HG03159 (cell line): ENCODE measurements around the gene TMEM116.
"Not testable (repeated sequence)": the region's sequence is repeated elsewhere in the genome, so short reads cannot be mapped to it uniquely, and the experiment has no call there.

Experiments used
- ATAC-seq: cut with Tn5 transposase; IDR thresholded peaks from one replicate; pipeline ENCODE4 v1.9.1; 2021; ENCODE audit warnings: mild to moderate bottlenecking, moderate library complexity; ENCODE audit not compliant: unreplicated experiment

Gene TMEM116

GRCh38 chr12:112012775-112013600 lies at the start of gene TMEM116, which contains the start of gene ERP29:
Gene TMEM116, minus strand, starts transcription at chr12:112013165. Its CDS starts 7,895 bp downstream, at chr12:112005270.
Gene ERP29, plus strand, starts transcription at chr12:112013426. Its CDS starts 40 bp downstream, at chr12:112013466.
- ATAC-seq: peak; percentile 71

GRCh38 chr12:112061137-112061536 lies 48.2 kb upstream of the TMEM116 start:
- no peak for ATAC-seq

- ATAC-seq: no peak
Measured at GRCh38 chr12:112049351-112049750, 36.4 kb upstream of the TMEM116 start.

- ATAC-seq: no peak
Measured at GRCh38 chr12:112046003-112046402, 33.0 kb upstream of the TMEM116 start.

- not testable (repeated sequence) for ATAC-seq
Measured at GRCh38 chr12:112036614-112037013, 23.6 kb upstream of the TMEM116 start.

GRCh38 chr12:112035219-112035785 lies 22.3 kb upstream of the TMEM116 start:
- ATAC-seq: no peak

GRCh38 chr12:112032292-112032691 lies 19.3 kb upstream of the TMEM116 start:
- ATAC-seq: no peak

- no peak for ATAC-seq
Measured at GRCh38 chr12:112031472-112031871, 18.5 kb upstream of the TMEM116 start.

GRCh38 chr12:112029301-112029700 lies 16.3 kb upstream of the TMEM116 start:
- no peak for ATAC-seq

GRCh38 chr12:112025808-112026375 lies 12.9 kb upstream of the TMEM116 start:
- no peak for ATAC-seq

- no peak for ATAC-seq
Measured at GRCh38 chr12:112023759-112024396, 10.9 kb upstream of the TMEM116 start.

GRCh38 chr12:112022241-112023016 lies 9.5 kb upstream of the TMEM116 start:
- no peak for ATAC-seq

GRCh38 chr12:112020947-112021457 lies 8.0 kb upstream of the TMEM116 start:
- no peak for ATAC-seq

- no peak for ATAC-seq
Measured at GRCh38 chr12:112018571-112019237, 5.7 kb upstream of the TMEM116 start.

GRCh38 chr12:112017041-112017440 lies 4.1 kb upstream of the TMEM116 start:
- no peak for ATAC-seq

- ATAC-seq: no peak
Measured at GRCh38 chr12:112015938-112016337, 3.0 kb upstream of the TMEM116 start.

- ATAC-seq: peak; percentile 34
Measured at GRCh38 chr12:112013601-112014402, 837 bp upstream of the TMEM116 start.

GRCh38 chr12:112011685-112012084 lies 1.3 kb downstream of the TMEM116 start:
- ATAC-seq: no peak
